Measurements from ENCODE around the gene PPA1.

Gene PPA1

GRCh38 chr10:70272925-70273316 lies 39.7 kb upstream of the PPA1 start:
- H3K9me3 Mint-ChIP-seq, result peaks cover 12% of the 10 kb centered on the region
- no peaks in the 10 kb centered on the region for H3K27me3 Mint-ChIP-seq (ENCODE audit: low read depth)
- H3K36me3 Mint-ChIP-seq (ENCODE audit: low read depth), result no peaks in the 10 kb centered on the region
- no peaks in the 10 kb centered on the region for H3K4me1 Mint-ChIP-seq
- no peak overlapping the region for H3K27ac Mint-ChIP-seq
- no peak overlapping the region for H3K4me3 Mint-ChIP-seq
- TF ChIP-seq CTCF (IDR thresholded peaks at IDR 0.05; ENCODE audit: unreplicated experiment in 3 of 3), result peak; percentile 29 to 49 (median 46)

GRCh38 chr10:70271996-70272924 lies 39.0 kb upstream of the PPA1 start:
- Mint-ChIP-seq H3K36me3 (ENCODE audit: low read depth) (no peaks in the 10 kb centered on the region), H3K27ac (no peak overlapping the region), H3K9me3 (peaks cover 12% of the 10 kb centered on the region), H3K27me3 (ENCODE audit: low read depth) (no peaks in the 10 kb centered on the region), H3K4me3 (no peak overlapping the region), H3K4me1 (no peaks in the 10 kb centered on the region)
- no peak for TF ChIP-seq CTCF (IDR thresholded peaks at IDR 0.05; ENCODE audit: unreplicated experiment in 3 of 3)

- no peak overlapping the region for H3K27ac Mint-ChIP-seq
- peaks cover 5% of the 10 kb centered on the region for H3K27me3 Mint-ChIP-seq (ENCODE audit: low read depth)
- no peaks in the 10 kb centered on the region for H3K36me3 Mint-ChIP-seq (ENCODE audit: low read depth)
- no peaks in the 10 kb centered on the region for H3K4me1 Mint-ChIP-seq
- TF ChIP-seq CTCF (IDR thresholded peaks at IDR 0.05; ENCODE audit: unreplicated experiment in 3 of 3), result no peak
- H3K4me3 Mint-ChIP-seq, result no peak overlapping the region
- H3K9me3 Mint-ChIP-seq, result peaks cover 10% of the 10 kb centered on the region
Observed at GRCh38 chr10:70270952-70271351, 37.7 kb upstream of the PPA1 start.

- Mint-ChIP-seq H3K9me3 (peaks cover 3% of the 10 kb centered on the region), H3K27ac (no peak overlapping the region), H3K4me3 (no peak overlapping the region), H3K27me3 (ENCODE audit: low read depth) (peaks cover 12% of the 10 kb centered on the region), H3K36me3 (ENCODE audit: low read depth) (no peaks in the 10 kb centered on the region), H3K4me1 (no peaks in the 10 kb centered on the region)
- no peak for TF ChIP-seq CTCF (IDR thresholded peaks at IDR 0.05; ENCODE audit: unreplicated experiment in 3 of 3)
Observed at GRCh38 chr10:70269741-70270140, 36.5 kb upstream of the PPA1 start.

GRCh38 chr10:70268376-70268775 lies 35.1 kb upstream of the PPA1 start:
- no peaks in the 10 kb centered on the region for H3K4me1 Mint-ChIP-seq
- H3K27ac Mint-ChIP-seq, result no peak overlapping the region
- peaks cover 16% of the 10 kb centered on the region for H3K27me3 Mint-ChIP-seq (ENCODE audit: low read depth)
- no peak overlapping the region for H3K4me3 Mint-ChIP-seq
- peaks cover 3% of the 10 kb centered on the region for H3K9me3 Mint-ChIP-seq
- no peaks in the 10 kb centered on the region for H3K36me3 Mint-ChIP-seq (ENCODE audit: low read depth)
- TF ChIP-seq CTCF (IDR thresholded peaks at IDR 0.05; ENCODE audit: unreplicated experiment in 3 of 3), result no peak
